Renal pelvis (tissue), 4 donors: ENCODE results near the gene BMPER. TPM values are rescaled to one million over a fixed set of nuclear protein-coding genes. Genes with fewer than 3 reads are reported as not detected.

ENCODE experiments used
- DNase-seq: peaks from one replicate; pipeline ENCODE4 v3.0.0-alpha.2; 2013
- polyA plus RNA-seq, 3 donors: library from polyadenylated mRNA; unstranded; fragments of 120-200 nt; gene quantifications; one replicate each; pipeline ENCODE4 v1.2.1, GENCODE V29; 2013; ENCODE audit not compliant: insufficient read length in 3 of 3

Gene BMPER
- polyA plus RNA-seq, 3 donors: 10.4 to 27.8 (median 20.4) TPM

DNA sequence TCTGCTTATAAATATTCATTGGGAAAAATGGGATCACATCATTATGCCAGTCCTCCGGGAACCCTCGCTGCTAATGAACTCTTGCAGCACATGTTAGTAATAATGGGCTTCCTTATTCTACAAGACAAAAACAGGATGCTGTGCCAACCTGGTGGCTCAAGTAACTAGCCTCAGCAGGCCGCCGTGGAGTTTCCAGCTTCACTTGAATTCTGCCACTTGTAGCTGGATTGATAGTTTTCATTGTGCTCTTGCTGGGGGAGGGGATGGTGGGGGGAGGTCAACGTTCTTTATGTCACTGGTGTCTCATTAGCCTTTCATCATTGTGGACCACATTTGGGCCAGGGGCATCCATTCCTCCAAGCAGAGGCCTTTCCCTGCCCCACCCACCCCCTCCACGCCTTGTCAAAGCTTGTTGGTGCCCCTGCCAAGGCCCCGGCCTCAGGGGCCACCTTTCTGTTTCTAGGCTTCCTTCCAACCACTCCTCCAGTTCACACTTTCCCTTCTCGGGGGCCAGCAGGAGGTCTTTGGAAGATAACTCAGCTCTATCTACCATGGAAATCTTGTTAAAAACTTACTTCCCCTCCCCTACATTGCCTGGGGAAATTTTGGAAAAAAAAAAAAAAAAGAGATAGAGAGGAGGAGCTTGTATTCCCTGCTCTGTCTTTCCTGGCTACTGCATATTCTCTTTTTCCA, 153.9 kb downstream of the BMPER start:
- DNase-seq: no peak

DNA sequence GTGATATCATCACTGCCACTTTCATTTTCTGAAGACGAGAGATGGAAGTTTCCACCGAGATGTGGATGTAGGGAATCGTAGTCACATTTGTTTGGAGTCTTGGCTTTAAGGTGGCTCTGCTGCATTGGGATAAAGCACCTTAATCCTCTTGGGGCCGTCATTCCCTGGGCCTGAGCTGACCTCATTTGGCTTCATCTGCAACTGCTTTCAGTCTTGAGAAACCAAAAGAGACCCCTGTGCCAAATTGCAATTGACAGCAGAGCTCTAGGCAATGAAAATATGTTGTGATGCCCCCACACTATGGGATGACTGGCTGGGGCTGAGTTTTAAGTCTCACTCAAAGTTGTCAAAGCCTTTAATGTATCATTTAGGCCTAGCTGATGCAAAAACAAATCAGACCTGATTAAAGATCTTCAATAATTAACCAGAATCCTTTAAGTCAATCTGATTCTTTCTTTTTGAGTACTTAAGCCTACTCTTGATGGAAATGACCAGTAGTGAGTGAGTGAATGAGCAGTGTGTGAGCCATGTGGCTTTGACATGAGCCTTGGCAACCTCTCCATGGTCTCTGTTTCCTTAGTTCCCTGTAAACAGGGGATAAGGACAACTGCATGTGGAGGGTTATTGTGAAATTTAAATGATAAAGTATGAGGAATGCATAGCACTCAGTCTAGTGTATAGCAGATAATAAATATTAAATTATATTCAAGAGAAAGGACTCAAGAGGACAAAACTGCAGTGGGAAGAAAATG, 155.0 kb downstream of the BMPER start:
- DNase-seq: no peak

DNA sequence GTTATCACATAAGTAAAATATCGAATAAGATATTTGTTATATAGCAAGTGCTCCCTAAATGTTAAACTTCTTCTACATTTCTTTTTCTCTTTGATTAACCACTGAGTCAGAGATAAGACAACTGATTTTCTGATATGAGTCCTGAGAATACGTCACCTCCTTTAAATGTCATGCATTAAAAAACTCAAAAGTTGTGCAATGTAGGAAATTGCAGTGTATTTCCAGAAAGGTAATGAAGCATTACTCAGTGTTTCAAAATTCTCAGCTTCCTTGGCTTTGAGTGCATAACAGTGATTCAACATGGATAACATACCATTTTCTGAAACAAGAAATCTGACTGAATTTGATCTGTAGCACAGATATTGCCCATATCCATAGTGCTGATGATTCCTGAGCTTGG, 155.8 kb downstream of the BMPER start:
- no peak for DNase-seq

DNA sequence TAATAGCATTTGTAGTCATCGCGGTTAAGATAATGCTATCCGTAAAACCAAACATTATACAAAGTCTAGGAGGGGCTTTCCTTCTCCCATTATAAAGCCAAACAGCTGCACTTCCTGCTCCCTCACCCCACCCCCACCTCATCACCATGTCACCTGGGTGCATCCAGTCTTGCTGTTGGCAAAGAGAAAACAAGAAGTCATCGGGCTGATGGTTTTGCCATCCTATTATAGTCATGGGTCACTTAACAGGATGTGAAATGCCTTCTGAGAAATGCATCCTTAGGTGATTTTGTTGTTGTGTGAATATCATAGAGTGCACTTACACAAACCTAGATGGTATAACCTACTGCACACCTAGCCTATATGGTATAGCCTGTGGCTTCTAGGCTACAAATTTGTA, 157.0 kb downstream of the BMPER start:
- DNase-seq: no peak

- DNase-seq: no peak
Measured at GRCh38 chr7:34062826-34063225, 157.5 kb downstream of the BMPER start.

DNA sequence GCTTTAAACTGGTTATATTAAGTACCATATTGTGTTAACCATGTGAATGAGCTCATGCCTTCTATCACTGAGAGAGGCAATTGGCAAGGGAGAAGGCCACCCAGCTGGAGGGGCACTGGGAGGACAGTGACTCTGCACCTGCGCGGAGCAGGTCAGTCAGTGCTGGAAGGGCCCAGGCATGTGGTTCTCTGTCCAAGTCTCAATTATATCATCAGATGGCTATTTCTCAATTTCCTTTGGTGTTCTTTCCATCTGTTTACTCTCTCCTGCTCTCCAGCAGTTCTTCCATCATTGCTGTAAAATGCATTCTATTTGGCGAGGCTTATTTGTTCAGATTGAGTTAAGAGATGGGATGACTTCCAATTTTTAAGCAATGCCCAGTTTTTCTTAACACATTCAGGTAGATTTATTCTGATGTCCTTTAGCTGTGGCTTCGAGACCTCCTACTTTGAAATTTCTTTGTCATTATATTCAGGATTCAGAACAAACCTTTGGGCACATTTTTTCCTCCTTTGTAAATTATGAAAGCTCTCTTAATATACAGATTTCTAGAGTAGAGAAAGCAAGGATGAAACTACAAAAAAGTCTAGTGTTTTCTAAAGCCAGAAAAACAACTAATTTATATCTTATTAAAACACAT, 159.3 kb downstream of the BMPER start:
- no peak for DNase-seq

GRCh38 chr7:34066411-34066810, 161.1 kb downstream of the BMPER start:
- no peak for DNase-seq

- no peak for DNase-seq
Measured at GRCh38 chr7:34067005-34067778, 161.9 kb downstream of the BMPER start.

- DNase-seq: no peak
Measured at GRCh38 chr7:34069676-34070075, 164.3 kb downstream of the BMPER start.

DNA sequence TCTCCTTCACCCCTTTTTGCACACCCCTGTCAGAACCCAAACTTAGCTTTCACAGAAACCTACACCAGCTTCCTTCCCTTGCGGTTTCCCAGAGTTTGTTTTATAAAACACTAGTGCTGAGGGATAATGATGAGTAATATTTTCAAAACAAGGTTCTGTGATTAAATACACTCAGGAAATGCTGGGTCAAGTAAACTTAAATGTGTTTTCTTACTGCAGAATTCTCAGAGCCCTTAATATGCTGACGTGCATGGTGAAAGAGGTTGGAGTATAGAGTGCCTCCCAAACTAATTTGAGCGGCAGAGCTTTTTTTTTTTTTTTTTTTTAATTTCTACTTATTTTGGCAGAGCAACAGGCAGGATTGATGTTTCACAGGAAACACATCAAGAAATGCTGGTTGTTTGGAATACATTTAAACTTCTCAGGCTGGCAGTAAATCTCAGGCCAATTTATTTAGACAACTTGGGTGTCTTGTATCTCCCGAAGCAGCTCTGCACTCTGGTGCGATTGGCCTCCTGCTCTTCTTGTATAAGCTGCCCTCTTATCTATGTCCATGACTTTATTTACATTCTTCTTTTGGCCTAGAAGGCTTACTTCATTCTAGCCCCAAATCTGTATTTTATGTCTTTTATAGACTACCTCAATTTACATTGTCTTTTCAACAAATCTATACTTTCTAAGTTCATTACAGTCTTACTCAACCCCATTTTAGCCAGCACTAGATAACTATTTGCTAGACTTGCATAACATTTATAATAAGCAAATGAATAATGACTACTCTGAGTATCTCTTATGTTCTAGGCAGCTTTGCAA, 165.4 kb downstream of the BMPER start:
- peak; percentile 29 for DNase-seq

DNA sequence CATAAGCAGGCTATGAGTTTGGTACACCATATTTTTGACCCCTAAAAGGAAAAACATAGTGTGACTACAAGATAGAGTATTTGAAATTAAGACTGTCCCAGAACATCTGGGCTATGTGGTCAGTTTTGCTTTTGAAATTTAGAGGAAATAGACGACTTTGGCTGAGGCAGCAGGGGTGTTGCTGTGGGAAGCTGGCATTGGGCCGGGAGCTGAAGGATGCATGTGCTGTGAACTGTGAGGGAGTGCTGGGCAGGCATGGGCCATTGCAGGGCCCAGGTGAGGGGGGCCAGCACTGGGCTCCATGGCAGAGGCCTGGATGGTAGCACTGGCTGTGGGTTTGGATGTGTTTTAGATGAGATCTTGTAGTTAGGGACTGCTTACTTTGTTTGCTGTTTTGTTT, 168.3 kb downstream of the BMPER start:
- DNase-seq: no peak

DNA sequence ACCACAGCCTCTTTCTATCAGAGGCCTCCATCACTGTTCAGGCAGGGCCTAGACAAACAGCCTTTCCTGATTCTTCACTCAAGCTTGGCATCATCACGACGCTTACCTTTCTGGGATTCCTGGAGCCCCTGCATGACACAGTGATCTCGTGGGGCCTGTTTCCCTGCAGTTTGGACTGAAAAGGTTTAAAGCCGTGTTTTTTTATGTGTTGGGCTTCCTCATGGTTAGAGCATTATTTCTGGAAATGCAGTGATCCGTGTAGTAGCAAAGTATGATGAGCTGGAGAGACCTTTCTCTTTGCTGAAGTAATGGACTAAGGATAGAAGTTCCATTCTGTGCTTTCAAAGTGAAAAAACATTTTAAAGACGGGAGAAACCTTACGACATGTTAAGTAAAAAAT, 169.1 kb downstream of the BMPER start:
- no peak for DNase-seq

DNA sequence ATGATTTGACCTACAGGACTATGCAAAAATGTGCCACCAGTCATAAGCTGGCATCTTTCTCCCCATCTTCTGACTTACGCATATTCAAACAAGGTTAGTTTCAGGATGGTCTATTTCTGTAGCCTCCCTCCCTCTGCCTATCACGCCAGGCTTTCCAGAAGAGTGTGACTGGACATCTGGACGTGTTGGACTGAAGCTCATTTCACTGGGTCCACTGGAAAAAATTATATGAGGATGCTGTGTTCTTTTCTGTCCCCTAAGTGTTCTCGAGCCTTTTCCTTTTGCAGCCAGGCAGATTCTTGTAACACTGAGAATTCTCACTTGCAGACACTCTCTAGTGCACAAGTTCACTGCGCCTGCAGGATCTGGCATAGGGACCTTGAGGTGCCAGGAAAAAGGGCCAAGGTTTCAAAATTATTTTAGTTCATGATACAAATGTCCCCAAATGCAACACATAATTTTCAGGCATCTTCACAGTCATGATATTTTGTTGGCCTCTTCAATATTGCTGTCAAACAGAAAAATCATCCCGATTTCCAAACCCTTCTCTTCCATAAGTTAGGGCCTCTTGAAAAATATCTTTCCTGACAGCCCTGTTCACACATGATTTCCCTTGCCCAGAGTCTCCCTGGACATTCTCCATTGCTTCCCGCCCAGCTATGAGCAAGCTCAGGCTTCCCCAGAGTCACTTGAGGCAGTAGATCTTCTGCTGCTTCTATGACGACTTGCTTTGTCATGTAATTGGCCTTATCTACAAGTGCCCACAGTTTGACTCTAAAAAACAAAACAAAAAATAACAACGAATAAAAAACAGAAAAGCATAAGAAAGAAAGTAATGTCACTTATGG, 170.4 kb downstream of the BMPER start:
- no peak for DNase-seq

DNA sequence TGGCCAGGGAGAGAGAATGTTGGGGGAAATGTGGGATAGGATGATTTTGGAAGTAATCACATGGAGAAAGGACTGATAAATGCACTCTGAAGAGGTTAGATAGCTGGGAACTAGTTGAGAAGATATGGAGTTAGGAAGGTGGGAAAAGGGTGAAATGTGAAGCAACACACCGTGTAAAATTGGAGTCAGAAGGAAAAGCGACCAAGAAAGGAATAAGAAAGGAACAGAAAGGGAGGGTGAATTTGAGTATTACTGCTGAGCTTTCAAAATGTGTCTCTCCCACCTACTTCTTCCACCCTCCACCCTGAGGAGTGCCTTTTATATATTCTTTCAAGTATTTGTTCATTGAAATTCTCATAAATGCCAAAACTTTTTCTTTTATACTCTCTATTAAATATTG, 171.8 kb downstream of the BMPER start:
- no peak for DNase-seq

DNA sequence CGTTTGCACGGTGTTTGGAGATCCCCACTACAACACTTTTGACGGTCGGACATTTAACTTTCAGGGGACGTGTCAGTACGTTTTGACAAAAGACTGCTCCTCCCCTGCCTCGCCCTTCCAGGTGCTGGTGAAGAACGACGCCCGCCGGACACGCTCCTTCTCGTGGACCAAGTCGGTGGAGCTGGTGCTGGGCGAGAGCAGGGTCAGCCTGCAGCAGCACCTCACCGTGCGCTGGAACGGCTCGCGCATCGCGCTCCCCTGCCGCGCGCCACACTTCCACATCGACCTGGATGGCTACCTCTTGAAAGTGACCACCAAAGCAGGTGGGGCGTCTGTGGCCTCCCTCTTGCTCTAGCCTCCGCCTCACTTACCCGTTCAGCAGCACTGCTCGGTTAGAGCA, 173.5 kb downstream of the BMPER start:
- no peak for DNase-seq

DNA sequence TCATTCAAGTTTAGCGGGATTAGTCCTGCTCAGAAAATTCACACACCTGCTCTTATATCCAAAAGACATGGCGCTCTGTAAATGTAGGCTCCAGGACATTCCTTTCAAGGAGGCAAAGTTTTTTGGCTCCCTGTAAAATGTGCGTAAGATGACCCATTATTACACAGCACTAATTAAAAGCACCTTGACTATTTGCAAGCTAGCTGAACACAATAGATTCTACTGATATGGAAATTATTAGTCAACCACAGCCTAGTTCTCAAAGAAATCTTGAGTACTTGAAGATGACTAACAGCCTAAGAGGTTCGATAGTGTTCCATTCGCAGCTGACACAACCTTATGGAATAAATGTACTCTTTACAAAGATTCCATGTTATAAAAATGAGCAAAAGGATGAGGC, 175.2 kb downstream of the BMPER start:
- no peak for DNase-seq

DNA sequence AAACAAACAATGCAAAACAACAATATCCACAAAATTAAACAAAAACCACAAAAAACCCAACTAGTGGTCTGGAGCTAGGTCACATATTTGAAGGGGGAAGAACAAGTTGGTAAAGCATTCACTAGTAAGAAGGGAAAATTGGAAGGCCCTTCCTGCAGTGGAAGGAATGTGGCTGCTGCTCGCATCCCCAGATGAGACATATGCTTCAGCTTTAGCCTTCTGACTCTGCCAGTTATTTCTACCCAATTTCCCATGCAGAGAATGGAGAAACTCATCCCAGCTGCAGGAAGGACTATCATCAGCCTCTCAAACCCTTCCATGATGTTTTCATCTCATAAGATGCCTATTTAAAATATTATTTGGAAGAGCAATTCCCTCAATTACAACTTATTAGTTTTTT, 176.6 kb downstream of the BMPER start:
- DNase-seq: no peak

DNA sequence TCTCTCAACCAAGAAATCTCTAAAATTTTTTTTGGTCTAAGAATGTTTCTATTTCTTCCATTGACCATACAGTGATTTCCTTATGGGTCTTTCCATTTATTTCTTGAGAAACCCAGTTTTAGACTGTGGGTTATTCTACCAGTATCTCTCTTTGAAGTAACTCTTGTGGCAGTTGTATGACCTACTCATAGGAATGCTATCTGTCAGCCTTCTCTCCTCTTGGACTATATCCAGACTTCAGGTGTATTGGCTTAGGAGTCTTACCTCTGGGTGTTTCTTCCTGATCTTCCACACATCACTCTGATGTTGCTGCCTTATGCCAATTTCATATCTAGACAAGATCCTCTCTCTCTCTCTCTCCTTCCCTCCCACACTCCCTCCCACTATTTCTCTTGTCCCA, 178.1 kb downstream of the BMPER start:
- DNase-seq: no peak

GRCh38 chr7:34084651-34085050, 179.3 kb downstream of the BMPER start:
- no peak for DNase-seq

GRCh38 chr7:34086064-34086463, 180.7 kb downstream of the BMPER start:
- DNase-seq: no peak

GRCh38 chr7:34086981-34087380, 181.6 kb downstream of the BMPER start:
- no peak for DNase-seq
